NCI-H748 treated with DMSO at 0.1 percent for 48 hours (cell line): ENCODE data around the gene SIPA1.
A peak's percentile ranks its signal among the peaks of the same experiment; 100 is the strongest.

Experiments
- DNase-seq: peaks from one replicate; lab custom pipeline; 2025; lab: John Stamatoyannopoulos, UW

Gene SIPA1, protein sequence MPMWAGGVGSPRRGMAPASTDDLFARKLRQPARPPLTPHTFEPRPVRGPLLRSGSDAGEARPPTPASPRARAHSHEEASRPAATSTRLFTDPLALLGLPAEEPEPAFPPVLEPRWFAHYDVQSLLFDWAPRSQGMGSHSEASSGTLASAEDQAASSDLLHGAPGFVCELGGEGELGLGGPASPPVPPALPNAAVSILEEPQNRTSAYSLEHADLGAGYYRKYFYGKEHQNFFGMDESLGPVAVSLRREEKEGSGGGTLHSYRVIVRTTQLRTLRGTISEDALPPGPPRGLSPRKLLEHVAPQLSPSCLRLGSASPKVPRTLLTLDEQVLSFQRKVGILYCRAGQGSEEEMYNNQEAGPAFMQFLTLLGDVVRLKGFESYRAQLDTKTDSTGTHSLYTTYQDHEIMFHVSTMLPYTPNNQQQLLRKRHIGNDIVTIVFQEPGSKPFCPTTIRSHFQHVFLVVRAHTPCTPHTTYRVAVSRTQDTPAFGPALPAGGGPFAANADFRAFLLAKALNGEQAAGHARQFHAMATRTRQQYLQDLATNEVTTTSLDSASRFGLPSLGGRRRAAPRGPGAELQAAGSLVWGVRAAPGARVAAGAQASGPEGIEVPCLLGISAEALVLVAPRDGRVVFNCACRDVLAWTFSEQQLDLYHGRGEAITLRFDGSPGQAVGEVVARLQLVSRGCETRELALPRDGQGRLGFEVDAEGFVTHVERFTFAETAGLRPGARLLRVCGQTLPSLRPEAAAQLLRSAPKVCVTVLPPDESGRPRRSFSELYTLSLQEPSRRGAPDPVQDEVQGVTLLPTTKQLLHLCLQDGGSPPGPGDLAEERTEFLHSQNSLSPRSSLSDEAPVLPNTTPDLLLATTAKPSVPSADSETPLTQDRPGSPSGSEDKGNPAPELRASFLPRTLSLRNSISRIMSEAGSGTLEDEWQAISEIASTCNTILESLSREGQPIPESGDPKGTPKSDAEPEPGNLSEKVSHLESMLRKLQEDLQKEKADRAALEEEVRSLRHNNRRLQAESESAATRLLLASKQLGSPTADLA

DNA sequence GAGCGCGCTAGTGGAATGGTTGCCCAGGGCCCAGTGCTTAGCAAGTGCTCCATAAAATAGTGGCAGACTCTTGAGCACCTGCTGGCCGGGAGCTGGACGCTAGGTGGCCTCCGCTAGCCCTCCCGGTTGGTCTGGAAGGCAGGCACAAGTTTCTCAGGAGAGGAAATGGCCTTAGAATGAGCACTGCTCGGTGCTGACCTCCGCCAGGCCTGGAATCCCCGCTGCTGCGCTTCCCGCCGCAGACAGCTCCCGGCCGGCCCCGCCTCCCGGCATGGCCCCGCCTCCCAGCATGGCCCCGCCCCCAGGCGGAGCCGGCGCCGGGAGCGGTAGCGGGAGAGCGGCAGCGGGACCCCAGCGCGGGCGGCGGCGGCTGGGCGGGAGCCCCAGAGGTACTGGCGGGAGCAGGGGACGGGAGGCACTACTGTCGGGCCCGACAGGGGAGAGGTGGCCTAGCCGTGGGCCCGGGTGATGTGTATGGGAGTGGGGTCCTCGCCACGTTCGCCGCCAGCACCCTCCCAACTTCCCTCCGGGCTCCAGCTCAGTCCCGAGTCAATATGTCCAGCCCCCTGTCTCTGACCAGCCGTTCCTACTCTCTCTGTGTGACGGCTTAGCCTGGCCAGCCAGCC lies at the start of gene SIPA1:
TSS of gene SIPA1 (plus strand) at position 308 of the 626 bp plus-strand sequence. CDS start 2,821 bp downstream, outside the sequence.
- DNase-seq = peak; percentile 47

DNA sequence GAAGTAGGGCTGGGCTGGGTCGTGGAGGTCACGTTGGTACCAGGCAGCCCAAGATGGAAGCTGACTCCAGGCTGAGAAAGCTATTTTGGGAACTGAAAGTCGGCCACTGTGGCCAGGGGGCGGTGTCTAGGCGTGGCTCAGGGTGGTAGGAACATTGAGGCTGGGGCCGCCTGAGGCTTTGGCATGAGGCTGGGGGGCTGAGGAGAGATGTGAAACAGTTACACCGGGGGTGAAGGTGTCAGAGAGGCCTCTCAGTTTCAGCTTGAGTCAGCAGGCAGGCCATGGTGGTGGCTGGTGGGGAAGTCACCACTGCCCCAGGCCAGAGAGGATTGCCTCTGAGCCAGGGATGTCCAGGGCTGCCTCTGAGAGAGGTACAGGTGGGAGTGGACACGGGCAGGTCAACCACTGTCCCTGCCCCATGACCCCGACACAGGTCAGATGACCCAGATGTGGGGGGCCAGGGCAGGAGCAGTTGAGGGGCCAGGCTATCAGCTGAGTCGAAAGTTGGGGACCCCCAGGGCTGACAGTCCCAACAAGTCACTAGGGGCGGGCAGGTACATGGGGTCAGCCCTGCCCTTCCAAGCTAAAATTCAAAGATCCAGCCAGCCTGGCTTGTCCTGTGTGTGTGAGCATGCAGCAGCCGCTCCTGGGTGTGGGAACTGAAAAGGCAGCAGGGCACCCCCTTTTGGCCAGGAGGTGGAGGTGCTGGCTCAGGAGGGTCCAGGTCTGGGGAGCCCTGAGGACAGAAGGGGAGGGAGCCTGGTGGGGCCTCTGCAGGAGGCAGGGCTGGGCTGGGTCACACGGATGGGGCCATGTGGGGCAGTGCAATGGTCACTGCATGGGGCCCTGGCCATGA lies 49.5 kb upstream of the SIPA1 start:
- no peak for DNase-seq

DNA sequence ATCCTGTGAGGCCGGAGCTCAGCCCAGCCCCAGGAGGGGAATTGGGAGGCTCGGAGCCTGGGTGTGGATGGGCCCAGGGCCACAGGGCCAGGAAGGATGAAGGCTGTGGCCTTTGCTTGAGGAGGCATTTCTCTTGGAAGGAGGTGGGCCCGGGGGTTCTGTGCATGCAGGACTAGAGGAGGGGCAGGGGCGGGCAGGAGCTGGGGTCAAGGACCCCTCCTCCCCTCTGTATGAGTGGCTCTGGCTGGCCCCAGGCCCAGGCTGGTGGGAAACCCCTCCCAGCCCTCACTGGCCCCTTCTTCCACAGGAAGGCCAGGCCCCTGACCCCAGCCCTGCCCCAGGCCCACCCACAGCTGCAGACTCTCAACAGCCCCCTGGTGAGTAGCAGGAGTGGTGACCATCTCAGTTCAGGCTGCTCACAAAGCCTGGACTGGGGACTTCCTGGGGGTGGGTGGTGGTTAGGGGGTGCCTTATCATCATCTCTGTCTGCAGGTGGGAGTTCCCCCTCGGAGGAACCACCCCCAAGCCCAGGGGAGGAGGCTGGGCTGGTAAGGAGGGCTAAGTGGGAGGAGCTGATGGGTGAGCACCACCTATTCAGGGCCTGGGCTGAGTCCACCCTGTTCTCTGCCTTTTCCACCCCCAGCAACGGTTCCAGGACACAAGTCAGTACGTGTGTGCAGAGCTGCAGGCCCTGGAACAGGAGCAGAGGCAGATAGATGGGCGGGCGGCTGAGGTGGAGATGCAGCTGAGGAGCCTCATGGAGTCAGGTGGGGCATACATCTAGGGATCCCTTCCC lies 48.3 kb upstream of the SIPA1 start:
- DNase-seq = no peak

DNA sequence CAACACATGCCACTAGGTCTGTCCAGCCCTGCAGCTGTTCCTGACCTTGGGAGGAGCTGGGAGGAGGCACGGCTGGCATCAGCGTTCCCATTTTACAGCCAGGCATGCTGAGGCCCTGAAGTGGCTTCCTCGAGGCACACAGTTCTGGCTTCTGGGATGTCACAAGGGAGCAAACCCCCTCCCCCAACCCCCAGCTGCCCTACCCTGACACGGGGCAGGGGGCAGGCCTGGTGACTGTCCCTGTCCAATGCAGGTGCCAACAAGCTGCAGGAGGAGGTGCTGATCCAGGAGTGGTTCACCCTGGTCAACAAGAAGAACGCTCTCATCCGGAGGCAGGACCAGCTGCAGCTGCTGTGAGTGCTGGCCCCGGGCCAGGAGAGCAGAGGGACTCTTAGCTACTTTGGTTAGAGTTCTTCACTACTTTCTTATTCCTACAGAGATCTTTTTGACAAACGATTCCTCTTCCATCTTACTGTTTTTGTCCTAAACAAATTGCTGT lies 47.6 kb upstream of the SIPA1 start:
- no peak for DNase-seq

DNA sequence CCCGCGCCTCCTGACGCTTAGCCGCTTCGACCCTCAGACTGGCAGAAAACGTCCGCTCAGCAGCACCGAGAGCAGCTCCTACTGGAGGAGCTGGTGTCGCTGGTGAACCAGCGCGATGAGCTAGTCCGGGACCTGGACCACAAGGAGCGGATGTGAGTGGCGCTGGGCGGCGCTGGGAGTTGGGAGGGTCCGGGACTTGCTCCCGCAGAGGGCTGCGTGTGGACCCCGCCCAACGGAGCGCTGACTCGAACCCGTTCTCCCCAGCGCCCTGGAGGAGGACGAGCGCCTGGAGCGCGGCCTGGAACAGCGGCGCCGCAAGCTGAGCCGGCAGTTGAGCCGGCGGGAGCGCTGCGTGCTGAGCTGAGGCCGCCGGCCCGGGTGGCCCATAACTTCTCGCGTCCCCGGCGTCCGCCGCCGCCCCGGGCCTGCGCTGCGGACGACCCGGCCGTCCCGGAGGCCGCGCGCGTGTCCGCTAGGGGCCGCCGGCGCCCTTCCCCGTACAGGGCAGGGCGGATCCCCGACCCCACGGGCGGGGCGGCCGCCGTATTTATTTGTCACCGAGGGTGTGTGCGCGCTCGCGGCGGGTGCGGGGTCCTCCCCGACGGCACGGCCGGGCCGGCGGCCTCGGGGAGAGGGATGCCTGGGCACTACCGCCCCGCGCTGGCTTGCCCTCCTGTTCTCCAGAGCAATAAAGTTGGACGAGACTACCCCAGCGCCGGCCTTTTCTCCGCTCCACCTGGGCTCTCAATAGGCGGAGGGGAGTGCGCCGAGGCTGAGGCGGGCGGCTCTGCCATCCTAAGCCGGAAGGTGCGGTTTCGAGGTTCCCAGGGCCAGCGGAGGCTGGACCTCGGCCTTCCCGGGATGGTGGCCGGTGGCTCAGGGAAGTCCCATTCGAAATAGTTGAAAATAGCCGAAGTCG lies 45.7 kb upstream of the SIPA1 start:
- no peak for DNase-seq

DNA sequence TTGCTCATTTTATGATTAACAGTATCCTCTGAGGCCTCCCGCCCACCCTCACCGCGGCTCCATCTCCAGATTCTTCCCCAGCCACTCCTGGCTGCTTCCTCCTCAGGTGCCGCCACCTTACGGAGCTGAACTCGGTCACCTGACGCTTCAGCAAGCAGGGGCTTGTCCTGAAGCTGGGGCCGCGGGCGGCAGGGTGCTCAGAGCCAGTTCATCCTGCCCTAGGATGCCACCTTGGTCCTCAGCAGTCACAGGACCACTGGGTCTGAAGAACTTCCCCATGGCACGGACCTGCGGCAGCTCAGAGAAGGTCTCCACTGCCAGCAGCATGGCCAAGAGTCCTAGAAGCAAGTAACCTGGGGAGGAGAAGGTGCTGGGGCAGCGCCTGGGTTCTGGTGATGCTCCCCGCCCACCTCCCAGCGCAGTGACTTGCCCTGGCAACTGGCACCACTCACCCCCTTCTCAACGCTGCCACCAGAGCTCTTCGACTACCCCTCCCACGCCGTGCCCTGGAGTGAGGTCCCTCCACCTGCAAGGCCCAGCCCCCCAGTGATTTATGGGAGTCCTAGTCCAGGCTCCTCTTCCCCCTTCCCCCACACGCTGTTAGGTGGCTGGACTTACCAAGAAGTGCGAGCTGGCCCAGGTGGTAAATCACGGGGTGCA lies 44.9 kb upstream of the SIPA1 start:
- DNase-seq = no peak

DNA sequence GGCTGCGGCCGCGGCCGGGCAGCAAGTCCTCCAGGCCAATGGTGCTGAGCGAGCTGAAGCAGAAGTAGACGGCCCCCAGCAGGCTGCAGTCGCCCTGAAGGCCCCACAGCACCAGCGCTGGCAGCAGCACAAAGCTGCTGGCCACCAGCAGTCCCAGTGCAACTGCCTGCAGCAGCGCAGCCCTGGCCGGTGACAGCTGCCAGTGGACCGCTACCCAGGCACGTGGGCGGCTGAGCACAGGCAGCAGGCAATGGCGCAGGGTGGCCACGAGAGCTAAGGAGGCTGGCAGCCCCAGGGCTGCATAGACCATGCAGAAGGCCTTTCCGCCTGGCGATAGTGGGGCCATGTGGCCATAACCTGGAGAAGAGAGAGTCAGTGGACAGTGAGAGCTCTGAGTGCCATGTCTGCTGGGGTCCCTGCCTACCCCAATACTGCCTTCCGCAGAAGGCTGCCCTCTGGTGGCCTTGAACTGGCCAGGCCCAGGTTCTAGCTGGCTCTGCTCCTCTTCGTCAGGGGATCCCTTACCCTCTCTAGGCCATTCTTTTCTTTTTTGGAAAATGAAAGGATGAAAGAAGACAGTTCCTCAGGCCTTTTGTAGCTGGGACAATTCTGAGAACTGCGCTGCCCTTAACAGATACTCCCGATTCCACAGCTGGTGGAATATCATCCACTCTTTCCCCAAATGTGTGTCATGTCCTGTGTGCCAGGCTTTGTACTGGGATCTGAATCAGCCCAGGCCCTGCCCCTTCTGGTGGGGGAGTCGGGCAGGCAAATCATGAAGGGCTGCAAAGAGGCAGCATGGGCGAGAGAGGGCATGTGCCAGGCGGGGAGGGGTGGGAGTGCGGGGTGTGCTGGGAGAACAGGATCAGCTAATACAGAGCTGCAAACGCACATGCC lies 44.1 kb upstream of the SIPA1 start:
- DNase-seq = no peak

DNA sequence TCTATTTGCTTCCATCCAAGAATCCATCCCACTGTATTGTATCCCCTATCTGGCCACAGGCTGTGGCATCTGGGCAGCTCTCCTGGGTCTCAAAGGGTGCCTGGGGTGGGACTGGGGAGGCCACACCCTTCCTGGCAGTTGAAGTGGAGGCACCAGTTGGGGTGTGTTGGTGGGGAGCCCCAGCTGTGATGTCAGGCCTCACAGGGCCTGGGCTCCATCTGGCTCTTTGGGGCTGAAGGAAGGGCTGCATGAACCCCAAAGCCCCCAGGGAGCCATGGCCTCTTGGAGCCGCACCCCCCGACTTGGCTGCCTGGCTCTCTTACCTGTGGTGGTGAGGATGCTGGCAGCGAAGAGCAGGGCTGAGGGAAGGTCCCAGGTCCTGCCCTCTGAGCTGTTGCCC lies 42.8 kb upstream of the SIPA1 start:
- no peak for DNase-seq

DNA sequence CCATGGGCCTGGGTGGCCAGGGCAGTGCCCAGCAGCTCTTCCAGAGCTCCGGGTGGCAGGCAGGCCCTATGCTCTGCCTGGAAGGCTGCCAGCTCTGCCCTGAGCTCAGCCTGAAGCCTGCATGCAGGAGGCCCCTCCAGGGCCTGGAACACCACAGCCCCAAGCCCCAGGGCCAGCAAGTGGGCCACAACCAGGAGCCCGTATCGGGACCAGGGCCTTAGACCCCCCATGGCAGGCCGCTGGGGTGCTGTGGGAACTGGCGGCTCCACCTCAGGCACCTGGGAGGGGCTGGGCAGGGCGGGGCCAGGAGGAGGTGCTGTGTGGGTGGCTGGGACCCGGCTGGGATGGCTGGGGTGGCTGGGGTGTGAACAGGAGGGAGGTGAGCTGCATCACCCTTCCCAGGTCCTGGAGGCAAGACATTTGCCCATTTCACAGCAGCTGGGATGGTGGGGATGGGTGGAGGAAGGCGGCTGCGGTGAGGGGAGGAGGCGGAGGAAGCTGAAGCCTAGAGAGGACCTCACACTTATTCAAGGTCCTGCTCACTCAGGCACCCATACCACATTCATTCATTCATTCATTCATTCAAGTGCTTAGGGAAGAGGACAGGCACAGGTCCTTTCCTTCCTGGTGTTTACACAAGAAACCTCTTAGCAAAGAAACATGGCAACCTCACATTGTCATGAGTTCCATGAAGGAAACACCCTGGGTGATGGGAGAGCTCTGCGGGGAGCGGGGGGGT lies 42.2 kb upstream of the SIPA1 start, which contains the start of gene KCNK7:
TSS of gene KCNK7 (minus strand) at position 258 of the 739 bp plus-strand sequence. CDS start at position 230, 28 bp downstream.
- DNase-seq = no peak

DNA sequence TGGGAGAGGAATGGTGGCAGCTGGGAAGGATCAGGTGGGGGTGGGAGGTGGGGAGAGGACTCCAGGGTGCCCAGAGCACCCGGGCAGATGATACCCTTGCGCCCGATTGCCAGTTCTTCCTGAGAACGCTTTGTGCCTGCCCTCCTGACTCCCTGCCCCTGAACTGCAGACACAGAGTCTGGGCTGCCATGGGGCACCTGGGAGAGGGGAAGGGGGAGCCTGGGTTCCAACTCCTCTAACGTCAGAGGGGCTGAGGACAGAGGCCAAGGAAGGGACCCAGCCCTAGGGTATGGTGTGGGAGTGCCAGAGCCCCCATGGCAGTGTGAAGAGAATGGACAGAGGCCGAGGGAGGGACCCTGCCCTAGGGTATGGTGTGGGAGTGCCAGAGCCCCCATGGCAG lies 41.4 kb upstream of the SIPA1 start:
- no peak for DNase-seq

DNA sequence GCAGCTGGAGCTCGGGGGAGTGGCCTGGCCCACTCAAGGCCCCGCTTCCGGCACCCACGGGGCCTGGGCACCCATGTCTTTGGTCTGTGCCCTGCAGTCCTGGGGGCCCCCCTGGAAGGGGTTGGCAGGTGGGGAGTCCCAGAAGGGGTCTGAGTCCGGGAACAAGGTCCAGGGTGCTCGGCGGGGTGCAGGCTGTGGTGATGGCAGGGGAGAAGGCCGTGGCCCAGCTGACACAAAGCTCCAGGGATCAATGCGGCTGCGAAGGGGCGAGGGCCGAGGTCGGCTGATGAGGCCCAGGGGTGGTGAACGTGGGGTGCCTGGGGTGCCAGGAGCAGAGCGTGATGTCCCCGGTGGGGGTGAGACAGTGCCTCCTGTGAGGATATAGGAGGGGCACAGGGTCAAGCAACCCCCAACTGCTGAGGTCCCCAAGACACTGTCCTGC lies 39.6 kb upstream of the SIPA1 start:
- DNase-seq = no peak

DNA sequence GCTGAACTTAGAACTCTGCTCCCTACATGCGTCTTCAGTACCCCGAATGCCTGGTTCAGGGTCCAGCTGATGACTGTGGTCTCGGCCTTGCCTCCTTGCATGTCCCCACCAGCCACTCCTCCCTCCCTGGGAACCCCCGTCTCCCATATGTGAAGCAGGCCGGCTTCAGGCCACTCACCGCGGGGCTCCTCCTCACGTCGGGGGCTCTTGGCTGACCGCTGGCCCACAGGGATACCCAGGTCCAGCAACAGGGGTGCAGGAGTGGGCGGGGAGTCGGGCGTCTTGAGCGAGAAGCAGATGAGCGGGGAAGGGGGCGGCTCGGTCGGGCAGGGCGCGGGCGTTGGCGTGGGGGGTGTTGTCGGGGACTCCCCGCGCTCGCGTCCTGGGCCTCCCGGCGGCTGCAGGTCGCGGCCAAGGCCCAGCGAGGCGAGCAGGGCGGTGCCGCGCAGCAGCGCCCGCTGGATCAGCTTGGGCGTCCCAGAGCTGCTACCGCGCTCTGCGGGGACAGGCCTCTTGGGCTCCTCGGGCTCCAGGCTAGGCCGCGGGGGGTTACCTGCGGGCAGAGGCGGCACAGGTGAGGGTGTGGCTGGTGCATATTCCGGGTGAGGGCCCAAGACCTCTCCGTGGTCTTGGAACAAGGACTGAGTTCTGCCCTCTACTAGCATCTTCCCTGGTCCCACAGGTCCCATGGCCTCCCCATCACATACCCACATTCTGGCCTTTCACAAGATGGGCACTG lies 38.5 kb upstream of the SIPA1 start:
- no peak for DNase-seq

DNA sequence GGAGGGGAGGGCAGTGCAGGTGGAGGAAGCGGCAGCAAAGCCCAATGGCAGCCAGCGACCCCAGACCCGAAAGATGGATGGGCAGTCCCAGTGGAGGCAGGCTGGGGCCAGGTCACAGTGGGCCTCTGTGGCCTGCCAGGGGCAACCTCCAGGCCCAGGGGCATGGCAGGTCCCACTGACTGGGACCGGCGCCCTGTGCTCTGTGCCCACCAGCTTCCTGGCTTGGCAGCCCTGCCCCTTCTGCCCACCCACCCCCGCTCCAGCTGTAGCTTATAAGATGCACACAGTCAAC lies 38.0 kb upstream of the SIPA1 start:
- no peak for DNase-seq

DNA sequence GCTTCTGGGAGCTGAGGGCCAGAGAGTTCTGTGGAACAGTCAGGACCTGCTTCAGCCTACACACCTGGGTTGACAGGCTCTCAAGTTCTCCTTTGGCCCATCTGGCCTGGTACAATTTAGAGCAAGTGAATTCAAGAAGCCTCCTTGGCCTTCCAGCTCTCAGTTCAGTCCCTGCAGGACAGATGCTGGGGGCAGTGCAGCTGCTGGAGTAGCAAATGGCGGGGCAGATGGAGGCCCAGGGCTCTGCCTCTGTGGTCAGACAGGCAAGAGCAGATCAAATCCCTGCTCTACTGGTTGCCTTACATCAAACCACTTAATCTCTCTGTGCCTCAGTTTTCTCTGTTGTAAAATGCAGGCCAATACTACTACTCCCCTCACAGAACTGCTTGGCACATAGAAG lies 33.6 kb upstream of the SIPA1 start:
- no peak for DNase-seq

DNA sequence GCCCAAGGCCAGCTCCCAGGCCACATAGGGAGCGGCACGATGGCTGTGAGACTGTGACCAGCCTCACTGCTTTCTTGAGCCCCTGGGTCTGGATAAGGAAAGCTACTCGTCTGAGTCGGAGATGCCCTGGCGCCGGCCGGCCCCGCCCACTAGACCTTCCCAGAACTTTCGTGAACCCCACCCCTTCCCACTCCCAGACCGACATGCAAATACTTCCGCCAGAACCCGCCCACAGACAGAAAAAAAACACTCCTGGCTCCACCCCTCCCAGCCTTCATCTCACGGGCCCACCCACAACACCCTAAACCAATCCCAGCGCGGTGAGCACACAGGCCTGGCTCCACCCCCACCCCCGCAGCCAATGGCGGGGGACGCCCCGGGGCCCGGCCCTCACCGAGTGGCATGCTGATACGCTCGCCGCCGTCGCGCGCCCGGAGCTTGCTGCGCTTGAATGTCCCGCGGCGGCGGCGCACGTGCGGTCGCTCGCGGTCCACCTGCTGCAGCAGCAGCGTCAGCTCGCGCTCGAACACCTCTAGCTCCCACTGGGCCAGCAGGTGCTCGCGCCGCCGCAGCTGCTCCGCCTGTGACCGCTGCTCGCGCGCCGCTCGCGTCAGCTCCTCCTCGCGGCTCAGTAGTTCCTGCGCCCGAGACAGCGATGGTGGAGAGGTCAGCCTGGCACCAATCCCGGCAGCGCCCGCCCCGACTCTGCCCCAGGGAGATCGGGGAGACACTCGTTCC lies 30.9 kb upstream of the SIPA1 start:
- peak; percentile 35 for DNase-seq
